Activated B cell treated with CpG ODN at 0.5 μM for 24 hours (primary cell): ENCODE data around the gene PRPF6. TPM values are rescaled to one million over a fixed set of nuclear protein-coding genes. Genes with fewer than 3 reads are reported as not detected.

Experiments used
- ATAC-seq: fragments of 200-7000 bp; cut with Tn5 transposase; one replicate; pipeline ENCODE4 v1.10.0; 2021; ENCODE audit warnings: low read depth, mild to moderate bottlenecking, moderate library complexity
- CTCF ChIA-PET: fragments of 350-600 bp; sonication (Branson Sonifier 250); formaldehyde crosslinking; loops from one replicate; lab custom pipeline; 2021; ENCODE audit warnings: antibody characterized with exemption; lab: Charles Lee
- POLR2A ChIA-PET: fragments of 350-600 bp; sonication (Branson Sonifier 250); formaldehyde crosslinking; loops from one replicate; lab custom pipeline; 2021; ENCODE audit warnings: antibody characterized with exemption; lab: Charles Lee
- DNase-seq: peaks from one replicate; pipeline ENCODE4 v3.0.0; 2022
- H3K27ac Mint-ChIP-seq: one replicate; pipeline ENCODE4 v1.8.0; 2020; ENCODE audit warnings: mixed read lengths
- H3K27me3 Mint-ChIP-seq: one replicate; pipeline ENCODE4 v1.8.0; 2021; ENCODE audit warnings: mixed read lengths
- H3K36me3 Mint-ChIP-seq: one replicate; pipeline ENCODE4 v1.8.0; 2021; ENCODE audit warnings: low read depth, mixed read lengths
- H3K4me1 Mint-ChIP-seq: one replicate; pipeline ENCODE4 v1.8.0; 2021; ENCODE audit warnings: mixed read lengths
- H3K4me3 Mint-ChIP-seq: one replicate; pipeline ENCODE4 v1.8.0; 2020; ENCODE audit warnings: mild to moderate bottlenecking, mixed read lengths
- H3K9me3 Mint-ChIP-seq: one replicate; pipeline ENCODE4 v1.8.0; 2020; ENCODE audit warnings: mixed read lengths
- intact Hi-C: fragments of 100-400 bp; cut with micrococcal nuclease; formaldehyde crosslinking; loops from one replicate; pipeline ENCODE4 v1.15.1; 2024
- total RNA-seq: library from RNA; stranded (reverse); gene quantifications from 2 replicates; pipeline ENCODE4 v1.2.3, GENCODE V29; 2022
- TF ChIP-seq, protein P1 (sequence below): fragments of 200-600 bp; IDR thresholded peaks from one replicate; pipeline ENCODE4 v1.8.0; 2022; ENCODE audit warnings: antibody characterized with exemption, mild to moderate bottlenecking

Gene PRPF6
- total RNA-seq, 1 donor from 2014 or later, result 75.8 TPM

DNA sequence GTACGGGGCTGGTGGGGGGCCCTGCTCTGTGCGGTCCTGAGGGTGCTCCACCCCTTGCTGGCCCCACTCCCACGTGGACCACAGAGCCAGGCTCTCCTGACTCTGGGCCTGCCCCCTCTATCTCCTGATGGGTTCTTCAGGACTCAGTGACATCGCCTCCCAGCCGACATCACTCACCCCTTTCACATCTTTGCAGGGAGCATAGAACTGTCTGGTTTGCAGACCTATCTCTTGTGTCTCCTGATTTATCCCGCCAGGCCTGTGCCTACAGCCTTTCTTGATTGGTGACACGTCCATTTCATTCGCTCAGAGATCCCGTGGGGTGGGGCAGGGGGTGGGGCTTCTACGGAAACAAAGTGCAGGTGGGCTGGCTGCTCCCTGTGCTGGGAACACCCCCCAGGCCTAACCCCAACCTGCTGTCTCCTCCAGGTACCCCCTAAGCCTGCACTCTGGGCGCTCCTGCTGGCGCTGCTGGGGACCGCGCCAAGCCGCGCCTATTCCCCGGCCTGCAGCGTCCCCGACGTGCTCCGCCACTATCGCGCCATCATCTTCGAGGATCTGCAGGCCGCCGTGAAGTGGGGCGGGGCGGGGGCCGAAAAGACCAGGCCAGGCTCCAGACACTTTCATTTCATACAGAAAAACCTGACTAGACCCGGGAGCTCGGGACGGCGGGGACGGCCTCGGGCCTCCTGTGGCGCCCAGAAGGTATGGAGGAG, 56.7 kb downstream of the PRPF6 start:
- POLR2A ChIA-PET, result interaction anchor here (0.6 to 3.4 kb wide), 3 partner anchors 40 to 81 kb away, joined by 4 to 18 read pairs (median 8); partner anchors contain the start of gene PRPF6
- H3K27ac Mint-ChIP-seq, result no peak overlapping the region
- H3K4me3 Mint-ChIP-seq, result peak overlapping the region; percentile 60
- no peak for DNase-seq
- intact Hi-C loops, result loop anchor here (1.0 to 5.0 kb wide), 3 partner anchors 57 to 500 kb away; partner anchors contain the start of gene PTK6
- peaks cover 17% of the 10 kb centered on the region for H3K4me1 Mint-ChIP-seq
- CTCF ChIA-PET, result interaction anchor here (1.0 to 4.9 kb wide), 13 partner anchors 11 to 541 kb away, joined by 4 to 57 read pairs (median 11); partner anchors contain the start of genes LKAAEAR1, PRPF6, PTK6 and TCEA2
- TF ChIP-seq, protein P1, sequence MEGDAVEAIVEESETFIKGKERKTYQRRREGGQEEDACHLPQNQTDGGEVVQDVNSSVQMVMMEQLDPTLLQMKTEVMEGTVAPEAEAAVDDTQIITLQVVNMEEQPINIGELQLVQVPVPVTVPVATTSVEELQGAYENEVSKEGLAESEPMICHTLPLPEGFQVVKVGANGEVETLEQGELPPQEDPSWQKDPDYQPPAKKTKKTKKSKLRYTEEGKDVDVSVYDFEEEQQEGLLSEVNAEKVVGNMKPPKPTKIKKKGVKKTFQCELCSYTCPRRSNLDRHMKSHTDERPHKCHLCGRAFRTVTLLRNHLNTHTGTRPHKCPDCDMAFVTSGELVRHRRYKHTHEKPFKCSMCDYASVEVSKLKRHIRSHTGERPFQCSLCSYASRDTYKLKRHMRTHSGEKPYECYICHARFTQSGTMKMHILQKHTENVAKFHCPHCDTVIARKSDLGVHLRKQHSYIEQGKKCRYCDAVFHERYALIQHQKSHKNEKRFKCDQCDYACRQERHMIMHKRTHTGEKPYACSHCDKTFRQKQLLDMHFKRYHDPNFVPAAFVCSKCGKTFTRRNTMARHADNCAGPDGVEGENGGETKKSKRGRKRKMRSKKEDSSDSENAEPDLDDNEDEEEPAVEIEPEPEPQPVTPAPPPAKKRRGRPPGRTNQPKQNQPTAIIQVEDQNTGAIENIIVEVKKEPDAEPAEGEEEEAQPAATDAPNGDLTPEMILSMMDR, result no peak
- no peak for ATAC-seq
- H3K9me3 Mint-ChIP-seq, result no peaks in the 10 kb centered on the region
- H3K36me3 Mint-ChIP-seq, result peaks cover 21% of the 10 kb centered on the region
- peaks cover 9% of the 10 kb centered on the region for H3K27me3 Mint-ChIP-seq

DNA sequence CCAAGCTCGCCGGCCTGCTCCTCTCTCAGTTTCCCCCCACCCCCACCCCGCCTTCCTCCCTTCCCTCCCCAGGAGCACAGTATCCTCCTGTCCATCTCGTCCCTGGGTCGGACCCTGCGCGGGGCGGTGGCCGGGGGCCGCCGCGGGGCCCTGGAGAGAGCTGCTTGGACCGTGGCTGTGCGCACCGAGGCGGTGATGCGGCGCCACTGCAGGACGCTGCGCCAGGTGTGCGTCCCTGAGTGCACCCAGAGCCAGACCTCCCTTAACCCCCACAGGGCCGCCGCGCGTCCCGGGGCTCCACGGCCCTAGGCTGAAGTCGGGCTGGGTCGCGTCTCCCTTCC, 57.3 kb downstream of the PRPF6 start:
- no peaks in the 10 kb centered on the region for H3K9me3 Mint-ChIP-seq
- intact Hi-C loops, result loop anchor here (1.0 to 5.0 kb wide), 3 partner anchors 58 to 501 kb away; partner anchors contain the start of gene PTK6
- H3K27me3 Mint-ChIP-seq, result peaks cover 9% of the 10 kb centered on the region
- CTCF ChIA-PET, result interaction anchor here (0.8 to 4.9 kb wide), 15 partner anchors 11 to 541 kb away, joined by 3 to 57 read pairs (median 11); partner anchors contain the start of genes LKAAEAR1, NPBWR2, PRPF6 and PTK6
- ATAC-seq (peak; percentile 6), DNase-seq (no peak)
- peaks cover 16% of the 10 kb centered on the region for H3K36me3 Mint-ChIP-seq
- peak overlapping the region; percentile 60 for H3K4me3 Mint-ChIP-seq
- TF ChIP-seq, protein P1, result no peak
- no peak overlapping the region for H3K27ac Mint-ChIP-seq
- POLR2A ChIA-PET, result interaction anchor here (0.5 to 3.4 kb wide), 8 partner anchors 10 to 421 kb away, joined by 3 to 18 read pairs (median 4); partner anchors contain the start of genes OPRL1, PRPF6 and RGS19
- peaks cover 17% of the 10 kb centered on the region for H3K4me1 Mint-ChIP-seq

DNA sequence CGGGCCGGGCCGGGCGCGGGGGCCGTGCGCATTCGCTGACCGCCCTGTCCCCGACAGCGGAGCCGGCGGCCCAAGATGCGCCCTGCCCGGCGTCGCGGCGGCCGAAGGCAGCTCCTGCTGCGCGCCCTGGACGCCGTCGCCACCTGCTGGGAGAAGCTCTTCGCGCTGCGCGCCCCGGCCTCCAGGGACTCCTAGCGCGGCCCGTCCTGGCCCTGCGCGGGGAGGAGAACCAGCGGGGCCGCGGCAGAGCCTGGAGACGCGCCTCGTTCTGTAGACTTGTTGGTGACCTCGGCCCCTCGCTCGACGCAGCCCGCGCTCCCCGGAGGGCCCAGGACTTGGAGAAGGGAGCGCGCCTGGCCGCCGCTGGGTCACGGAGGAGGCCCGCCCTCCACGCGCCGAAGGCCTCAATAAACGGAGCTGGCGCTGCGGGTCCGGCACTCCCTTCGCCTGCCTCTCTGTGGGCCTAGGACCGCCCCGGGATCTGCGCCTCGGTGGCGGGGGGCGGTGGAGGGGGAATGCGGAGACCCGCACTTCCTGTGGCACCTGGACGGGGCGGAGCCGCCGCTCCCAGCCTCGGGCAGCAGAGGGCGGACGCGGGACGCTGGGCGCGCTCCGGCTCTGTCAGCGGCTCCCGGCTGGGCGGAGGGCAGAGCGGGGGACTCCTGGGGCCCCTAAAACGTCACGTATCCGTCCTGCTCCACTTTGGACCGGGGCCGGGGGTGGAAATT, 57.8 kb downstream of the PRPF6 start:
- no peak overlapping the region for H3K27ac Mint-ChIP-seq
- peaks cover 11% of the 10 kb centered on the region for H3K36me3 Mint-ChIP-seq
- H3K4me1 Mint-ChIP-seq, result peaks cover 17% of the 10 kb centered on the region
- H3K4me3 Mint-ChIP-seq, result peak overlapping the region; percentile 73
- ATAC-seq (peak; percentile 89), DNase-seq (peak; percentile 81)
- intact Hi-C loops, result loop anchor here (1.0 to 5.0 kb wide), 7 partner anchors 19 to 501 kb away; partner anchors contain the start of gene PTK6
- peaks cover 9% of the 10 kb centered on the region for H3K27me3 Mint-ChIP-seq
- ChIA-PET CTCF (interaction anchor here (0.8 to 4.9 kb wide), 18 partner anchors 12 to 542 kb away, joined by 3 to 57 read pairs (median 7); partner anchors contain the start of genes LKAAEAR1, NPBWR2, PRPF6 and PTK6), POLR2A (interaction anchor here (0.5 to 3.4 kb wide), 9 partner anchors 11 to 422 kb away, joined by 3 to 18 read pairs (median 4); partner anchors contain the start of genes OPRL1, PRPF6, RGS19 and SOX18)
- TF ChIP-seq, protein P1, result peak; percentile 17
- H3K9me3 Mint-ChIP-seq, result no peaks in the 10 kb centered on the region

DNA sequence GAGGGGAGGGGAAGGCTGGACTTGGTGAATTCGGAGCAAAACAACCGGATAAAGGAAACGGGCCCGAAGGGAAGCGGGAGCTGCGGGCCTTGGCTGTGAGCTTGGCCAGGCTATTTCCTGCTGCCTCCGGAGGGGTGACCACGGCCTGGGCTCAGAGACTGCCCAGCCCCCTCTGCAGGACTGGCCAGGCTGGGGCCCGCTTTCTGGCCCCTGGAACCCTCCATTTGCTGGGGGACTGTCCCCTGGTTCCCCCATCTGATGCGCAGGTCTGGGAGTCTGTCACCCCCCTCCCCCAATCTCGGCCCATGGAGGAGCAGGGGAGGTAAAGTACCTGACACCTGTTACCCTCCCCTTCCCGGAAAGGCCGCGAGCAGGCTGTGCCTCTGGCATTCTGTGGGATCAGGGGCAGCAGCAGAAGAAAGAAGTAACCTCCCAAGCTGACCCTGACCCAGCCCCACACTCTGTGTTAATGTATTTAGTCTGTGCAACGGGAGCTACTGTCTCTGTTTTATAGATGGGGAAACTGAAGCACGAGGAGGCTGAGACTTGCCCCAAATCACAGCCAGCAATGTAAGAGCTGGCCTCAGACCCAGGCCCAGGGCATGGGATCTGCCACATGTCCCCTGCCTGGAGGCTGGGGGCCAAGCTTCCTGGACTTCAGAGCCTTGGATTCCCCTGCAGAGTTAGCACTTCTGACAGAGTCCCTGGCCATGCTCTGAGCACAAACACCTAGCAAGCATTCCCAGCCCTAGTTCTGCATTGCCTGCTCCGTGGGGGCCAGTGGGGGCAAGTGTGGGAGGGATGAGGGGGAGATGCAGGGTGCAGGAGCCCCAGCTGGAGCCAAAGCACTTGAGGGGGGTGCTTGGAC, 58.6 kb downstream of the PRPF6 start:
- peaks cover 17% of the 10 kb centered on the region for H3K4me1 Mint-ChIP-seq
- peaks cover 3% of the 10 kb centered on the region for H3K36me3 Mint-ChIP-seq
- CTCF ChIA-PET, result interaction anchor here (0.6 to 4.9 kb wide), 13 partner anchors 13 to 501 kb away, joined by 3 to 57 read pairs (median 11); partner anchors contain the start of genes NPBWR2, PRPF6, PTK6 and TCEA2
- intact Hi-C loops, result loop anchor here (1.0 to 5.0 kb wide), 6 partner anchors 18 to 502 kb away; partner anchors contain the start of gene PTK6
- peak overlapping the region; percentile 73 for H3K4me3 Mint-ChIP-seq
- DNase-seq, result no peak
- H3K27ac Mint-ChIP-seq, result no peak overlapping the region
- no peak for ATAC-seq
- peaks cover 9% of the 10 kb centered on the region for H3K27me3 Mint-ChIP-seq
- POLR2A ChIA-PET, result interaction anchor here (0.9 to 3.4 kb wide), 8 partner anchors 10 to 81 kb away, joined by 3 to 18 read pairs (median 6); partner anchors contain the start of genes PRPF6, SOX18 and TCEA2
- H3K9me3 Mint-ChIP-seq, result no peaks in the 10 kb centered on the region
- TF ChIP-seq, protein P1, result no peak
